Skeletal muscle cell (primary cell): ENCODE measurements around the gene PCDH1.
"Not testable (repeated sequence)": the region's sequence is repeated elsewhere in the genome, so short reads cannot be mapped to it uniquely, and the experiment has no call there.

Experiments
- DNase-seq: peaks from one replicate; pipeline ENCODE4 v3.0.0-alpha.2; 2010; ENCODE audit warnings: low read depth
- H3K4me3 ChIP-seq: 2 replicates; pipeline ENCODE4 v1.5.1; 2011; ENCODE audit warnings: low read depth, mild to moderate bottlenecking, control low read depth, low read length, moderate library complexity

PCDH1 gene

GRCh38 chr5:141878186-141878710, at the start of gene PCDH1:
Gene PCDH1, minus strand, starts transcription at chr5:141878410. Its CDS starts 148 bp downstream, at chr5:141878262.
- no peak for DNase-seq
- H3K4me3 ChIP-seq = peak within 1 kb of the TSS; percentile 52

DNA sequence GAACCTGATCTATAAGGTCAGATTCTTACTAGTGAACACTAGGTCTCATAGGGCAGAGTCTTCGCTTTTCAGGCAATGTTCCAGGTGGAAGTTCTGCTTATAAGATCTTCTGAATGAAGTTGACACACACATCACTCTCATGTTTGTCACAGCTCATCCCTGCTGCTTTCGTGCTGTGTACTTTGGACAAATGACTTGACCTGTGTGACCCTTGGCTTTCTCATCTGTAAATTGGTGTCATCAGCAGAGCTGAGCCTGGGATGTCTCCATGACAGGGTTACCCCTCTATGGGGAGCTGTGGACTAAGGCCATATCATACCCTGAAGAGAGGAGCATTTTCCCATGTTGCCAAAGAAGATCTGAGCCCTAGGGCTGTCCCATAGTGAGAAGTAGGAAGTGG, 48.2 kb upstream of the PCDH1 start:
- no peak for DNase-seq
- H3K4me3 ChIP-seq = no peak overlapping the region

- DNase-seq = peak; percentile 77
- H3K4me3 ChIP-seq = peak within 1 kb of the TSS; percentile 72
Observed at GRCh38 chr5:141923448-141924313, 45.5 kb upstream of the PCDH1 start, which contains the start of gene DELE1. Gene DELE1, plus strand, starts transcription at chr5:141923871. Its CDS starts 71 bp downstream, at chr5:141923942.

DNA sequence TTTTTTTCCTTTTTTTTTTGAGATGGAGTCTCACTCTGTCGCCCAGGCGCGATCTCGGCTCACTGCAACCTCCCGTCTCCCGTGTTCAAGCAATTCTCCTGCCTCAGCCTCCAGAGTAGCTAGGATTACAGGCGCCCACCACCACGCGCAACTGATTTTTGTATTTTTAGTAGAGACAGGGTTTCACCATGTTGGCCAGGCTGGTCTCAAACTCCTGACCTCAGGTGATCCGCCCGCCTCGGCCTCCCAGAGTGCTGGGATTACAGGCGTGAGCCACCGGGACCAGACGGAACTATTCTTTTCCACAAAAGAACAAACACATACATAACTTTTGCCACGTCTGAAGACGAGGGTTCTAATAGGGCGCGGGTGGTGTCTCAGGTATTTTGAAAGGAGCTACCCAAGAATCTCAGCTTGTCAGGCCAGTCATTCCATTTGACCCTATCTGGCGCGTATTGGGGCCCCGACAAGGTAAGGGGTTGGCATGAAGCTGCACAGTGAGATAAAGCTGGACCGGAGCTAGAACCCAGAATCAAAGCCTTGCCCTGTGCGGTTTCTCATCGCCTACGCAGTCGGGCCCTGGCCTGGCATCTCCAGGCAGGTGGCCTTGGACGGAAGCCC, 44.7 kb upstream of the PCDH1 start:
- DNase-seq = not testable (repeated sequence)
- peak overlapping the region; percentile 72 for H3K4me3 ChIP-seq

- no peak for DNase-seq
- no peak overlapping the region for H3K4me3 ChIP-seq
Observed at GRCh38 chr5:141920771-141921170, 42.6 kb upstream of the PCDH1 start.

GRCh38 chr5:141919218-141920119, 41.3 kb upstream of the PCDH1 start:
- DNase-seq = no peak
- H3K4me3 ChIP-seq = no peak overlapping the region

GRCh38 chr5:141917760-141918159, 39.5 kb upstream of the PCDH1 start:
- H3K4me3 ChIP-seq = no peak overlapping the region
- no peak for DNase-seq

- no peak overlapping the region for H3K4me3 ChIP-seq
- no peak for DNase-seq
Observed at GRCh38 chr5:141916522-141916921, 38.3 kb upstream of the PCDH1 start.

DNA sequence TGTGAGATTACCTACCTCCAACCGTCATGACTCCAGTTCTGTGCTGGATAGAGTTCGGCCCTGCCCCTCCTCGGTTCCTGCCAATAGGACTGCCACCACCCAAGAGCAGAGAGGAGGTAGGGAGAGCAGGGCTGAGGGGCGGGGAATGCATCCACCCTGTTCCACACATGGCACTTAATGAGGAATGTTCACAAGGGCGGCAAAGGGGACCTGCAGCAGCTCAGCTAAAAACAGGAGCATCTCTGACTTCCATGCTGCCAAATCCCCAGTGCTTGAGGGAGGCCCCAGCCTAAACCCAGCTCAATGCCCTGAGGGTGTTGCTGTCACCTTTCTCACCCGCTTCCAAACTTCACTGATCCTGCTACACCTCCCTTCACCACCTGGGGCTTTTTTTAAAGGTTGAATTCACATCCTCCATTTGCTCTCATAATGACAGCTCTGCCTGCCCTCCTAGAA, 37.7 kb upstream of the PCDH1 start:
- no peak for DNase-seq
- H3K4me3 ChIP-seq = no peak overlapping the region

DNA sequence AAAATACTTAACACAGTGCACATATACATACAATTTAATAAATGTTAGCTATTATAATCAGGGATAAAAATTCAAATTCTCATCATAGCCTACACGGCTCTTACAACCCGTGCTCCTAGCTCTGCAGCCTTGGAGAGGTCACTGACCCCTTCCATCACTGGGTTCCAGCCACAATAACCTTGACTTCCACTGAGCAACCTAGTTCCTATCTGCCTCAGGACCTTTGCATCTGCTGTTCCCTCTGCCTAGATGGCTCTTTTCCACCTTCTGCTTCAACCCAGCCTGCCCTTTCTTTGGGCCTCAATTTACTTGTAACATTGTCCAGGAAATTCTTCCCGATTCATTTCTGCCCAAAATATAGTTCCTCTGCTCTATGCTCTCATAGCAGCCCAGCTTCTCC, 36.6 kb upstream of the PCDH1 start:
- no peak overlapping the region for H3K4me3 ChIP-seq
- no peak for DNase-seq

DNA sequence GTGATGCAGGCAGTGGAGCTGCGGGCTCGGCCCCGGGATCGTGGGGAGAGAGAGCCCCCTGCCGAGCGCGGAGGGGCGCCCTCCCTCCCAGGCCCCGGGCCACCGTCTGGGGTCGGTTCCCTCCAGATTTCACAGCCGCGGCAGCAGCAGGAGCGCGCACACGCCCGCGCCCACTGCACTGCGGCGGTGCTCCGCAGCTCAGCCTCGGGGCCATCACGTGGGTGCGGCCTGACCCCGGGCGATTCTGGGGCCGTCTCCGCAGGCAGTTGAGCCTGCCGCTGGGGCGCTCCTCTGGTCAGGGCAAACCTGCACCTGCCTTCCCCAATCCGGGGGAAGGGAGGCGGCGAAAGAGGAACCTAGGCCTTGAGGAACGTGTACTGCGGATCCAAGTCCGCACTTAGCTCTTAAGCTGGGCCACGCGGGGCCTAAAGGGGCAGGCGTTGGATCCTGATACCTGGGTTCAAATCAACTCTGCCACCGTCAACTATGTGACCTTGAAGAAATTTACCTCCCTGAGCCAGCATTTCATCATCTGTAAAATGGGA, 36.1 kb upstream of the PCDH1 start:
- peak overlapping the region; percentile 43 for H3K4me3 ChIP-seq
- no peak for DNase-seq

DNA sequence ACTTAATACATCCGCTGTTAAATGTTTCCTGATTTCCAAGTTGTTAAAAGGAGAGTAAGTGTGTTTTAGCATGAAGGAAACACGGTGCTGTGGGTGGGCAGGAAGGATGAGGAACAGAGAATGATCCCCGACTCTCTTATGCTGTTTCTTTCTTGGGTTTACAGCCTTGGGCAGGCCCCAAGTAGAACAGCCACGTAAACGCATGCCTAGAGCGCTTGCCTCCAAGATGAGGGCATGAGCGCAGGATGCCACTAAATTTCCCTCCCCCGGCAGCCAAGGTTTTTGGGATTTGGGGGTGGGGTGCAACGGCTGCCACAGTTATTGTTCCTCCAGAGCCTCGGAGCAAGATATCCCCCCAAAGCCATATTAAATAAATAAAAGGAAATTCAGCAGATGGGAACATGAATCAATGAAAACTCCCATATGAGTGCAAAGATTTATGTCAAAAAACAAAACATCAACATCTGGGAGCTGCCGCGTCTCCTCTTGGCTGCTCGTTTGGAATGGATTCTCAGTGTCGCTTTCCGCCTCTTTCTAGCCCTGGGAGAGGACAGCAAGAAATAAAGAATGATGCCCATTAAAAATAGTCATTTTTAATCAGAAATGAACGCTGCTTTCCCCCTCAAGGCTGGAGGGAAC, 35.5 kb upstream of the PCDH1 start:
- no peak for DNase-seq
- peak overlapping the region; percentile 43 for H3K4me3 ChIP-seq

DNA sequence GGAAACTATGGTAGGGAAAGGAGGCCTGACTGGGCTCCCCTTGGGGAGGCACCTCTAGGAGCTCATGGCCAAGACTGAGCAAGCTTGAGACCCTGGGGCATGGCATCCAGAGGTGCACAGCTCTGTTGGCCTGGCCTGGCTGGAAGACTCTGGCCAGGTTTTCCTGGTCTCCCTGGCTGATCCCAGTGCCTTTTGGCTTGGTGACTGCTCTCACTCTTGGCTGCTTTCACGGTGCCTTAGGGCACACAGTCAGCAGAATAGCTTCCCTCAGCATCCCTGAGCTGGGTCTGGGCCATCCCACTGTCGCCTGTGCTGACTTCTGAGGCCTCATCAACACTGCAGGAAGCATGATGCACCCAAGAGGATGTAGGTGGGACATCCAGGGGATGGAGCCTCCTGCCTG, 32.1 kb upstream of the PCDH1 start:
- H3K4me3 ChIP-seq = no peak overlapping the region
- DNase-seq = no peak

- no peak for DNase-seq
- H3K4me3 ChIP-seq = no peak overlapping the region
Observed at GRCh38 chr5:141909212-141909611, 31.0 kb upstream of the PCDH1 start.

DNA sequence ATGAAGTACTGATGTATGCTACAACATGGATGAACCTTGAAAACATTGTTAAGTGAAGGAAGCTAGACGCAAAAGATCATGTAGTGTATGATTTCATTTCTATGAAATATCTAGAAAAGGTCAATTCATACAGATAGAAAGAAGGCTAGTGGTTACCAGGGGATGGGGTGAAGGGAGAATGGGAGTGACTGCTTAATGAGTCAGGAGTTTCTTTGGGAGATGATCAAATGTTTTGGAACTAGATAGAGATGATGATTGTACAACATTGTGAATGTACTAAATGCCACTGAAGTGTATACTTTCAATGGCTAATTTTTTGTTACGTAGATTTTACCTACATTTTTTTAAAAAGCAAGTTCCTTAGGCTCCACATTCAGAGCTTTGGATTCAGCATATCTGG, 30.6 kb upstream of the PCDH1 start:
- no peak for DNase-seq
- H3K4me3 ChIP-seq = no peak overlapping the region

- no peak overlapping the region for H3K4me3 ChIP-seq
- DNase-seq = no peak
Observed at GRCh38 chr5:141906972-141907371, 28.8 kb upstream of the PCDH1 start.

- H3K4me3 ChIP-seq = no peak overlapping the region
- DNase-seq = no peak
Observed at GRCh38 chr5:141906517-141906916, 28.3 kb upstream of the PCDH1 start.

- DNase-seq = no peak
- H3K4me3 ChIP-seq = no peak overlapping the region
Observed at GRCh38 chr5:141904551-141904950, 26.3 kb upstream of the PCDH1 start.

- H3K4me3 ChIP-seq = no peak overlapping the region
- no peak for DNase-seq
Observed at GRCh38 chr5:141903261-141903660, 25.1 kb upstream of the PCDH1 start.
